Measurements from ENCODE around the gene TMTC2. TPM values are rescaled to one million over a fixed set of nuclear protein-coding genes. Genes with fewer than 3 reads are reported as not detected.

The TMTC2 gene
- total and polyA plus RNA-seq, 2 donors (not counting 3 experiments of a cell fraction or from before 2014, with no cell fraction given) = 4.1 to 7.8 TPM

DNA sequence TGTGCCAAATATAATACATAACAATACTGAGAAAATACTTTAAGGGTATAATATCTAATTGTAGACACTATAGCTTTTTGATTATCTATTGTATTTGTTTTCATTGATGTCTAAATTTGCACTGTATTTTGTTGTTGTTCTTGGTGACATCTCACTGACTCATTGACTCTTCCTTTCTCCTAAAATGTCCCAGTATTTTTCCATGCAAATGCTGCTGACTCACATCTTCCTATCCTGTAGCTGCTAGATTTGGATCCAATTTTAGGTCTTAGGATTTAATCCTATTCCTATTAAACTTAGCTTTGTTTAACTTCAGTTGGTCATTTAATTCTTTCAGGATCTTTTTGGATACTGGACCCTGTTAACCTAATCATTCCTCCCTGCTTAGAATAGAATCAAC lies 148.5 kb downstream of the TMTC2 start:
- dilution Hi-C loops (cut with MboI; ENCODE audit: extremely low pct_ligation_motif_present, low sequenced_read_pairs) (no loop called here), intact Hi-C loops (cut with micrococcal nuclease) (no loop called here)
- Histone ChIP-seq H2AFZ (ENCODE audit: low read depth, low read length) (no peak overlapping the region), H3K79me2 (ENCODE audit: control insufficient read depth, insufficient read depth, low read length) (no peaks in the 10 kb centered on the region), H3K9me1 (replicated peaks; ENCODE audit: control insufficient read depth, extremely low read depth, insufficient read depth, low read length) (no peaks in the 10 kb centered on the region), H4K20me1 (replicated peaks; ENCODE audit: control insufficient read depth, extremely low read depth, insufficient read depth, low read length) (no peaks in the 10 kb centered on the region), H3K27ac (ENCODE audit: insufficient read depth, low read depth, low read length) (peak overlapping the region; percentile 16), H3K4me2 (ENCODE audit: insufficient read depth, low read length) (peak overlapping the region; percentile 59), H3K9ac (replicated peaks; ENCODE audit: extremely low read depth, insufficient read depth, low read length) (no peak overlapping the region), H3K4me3 (replicated peaks in 1 of 3; ENCODE audit: insufficient read depth in 1 of 3, low read depth in 1 of 3, low read length in 3 of 3) (no peak overlapping the region), H3K9me3 (replicated peaks; ENCODE audit: control insufficient read depth, insufficient read depth, low read length) (no peaks in the 10 kb centered on the region), H3K36me3 (ENCODE audit: control insufficient read depth in 2 of 2, extremely low read depth in 1 of 2, insufficient read depth in 2 of 2, low read length in 2 of 2) (no peaks in the 10 kb centered on the region), H3K4me1 (ENCODE audit: control insufficient read depth, extremely low read depth, insufficient read depth, low read length) (peaks cover 25% of the 10 kb centered on the region), H3K27me3 (ENCODE audit: control insufficient read depth in 2 of 2, insufficient read depth in 2 of 2, low read length in 2 of 2) (no peaks in the 10 kb centered on the region)
- DNase-seq (ENCODE audit: low read depth, low spot score) = peak; percentile 76
- FAIRE-seq = no peak
- ChIA-PET CTCF (interaction anchor here (1.6 kb wide), 2 partner anchors 10 to 61 kb away, joined by 5 to 8 read pairs; no protein-coding TSS in a partner anchor), POLR2A (no interaction called here)
- no peak for TF ChIP-seq MYC (IDR thresholded peaks at IDR 0.05; ENCODE audit: low read depth, low read length)
- TF ChIP-seq EZH2 (IDR thresholded peaks at IDR 0.05; ENCODE audit: borderline replicate concordance, low read depth, low read length, severe bottlenecking) = no peak
- TF ChIP-seq FOS (IDR thresholded peaks at IDR 0.05; ENCODE audit: borderline replicate concordance, insufficient read depth, low read length) = peak; percentile 89
- TF ChIP-seq, protein P1, sequence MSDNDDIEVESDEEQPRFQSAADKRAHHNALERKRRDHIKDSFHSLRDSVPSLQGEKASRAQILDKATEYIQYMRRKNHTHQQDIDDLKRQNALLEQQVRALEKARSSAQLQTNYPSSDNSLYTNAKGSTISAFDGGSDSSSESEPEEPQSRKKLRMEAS (IDR thresholded peaks at IDR 0.05; ENCODE audit: insufficient read depth, insufficient read length) = no peak
- peak; percentile 78 for TF ChIP-seq JUN (IDR thresholded peaks at IDR 0.05; ENCODE audit: borderline replicate concordance, insufficient read depth, insufficient read length, low read depth)
- TF ChIP-seq POLR2A (IDR thresholded peaks at IDR 0.05; ENCODE audit: low read depth, low read length) = no peak
- no peak for TF ChIP-seq POLR2AphosphoS5 (IDR thresholded peaks at IDR 0.05; ENCODE audit: insufficient read depth, low read depth, low read length)
- no peak for TF ChIP-seq GATA2 (IDR thresholded peaks at IDR 0.05; ENCODE audit: insufficient read depth, insufficient read length, low read depth, low read length)
- BruUV-seq (replicated peaks) = no TSS peak

DNA sequence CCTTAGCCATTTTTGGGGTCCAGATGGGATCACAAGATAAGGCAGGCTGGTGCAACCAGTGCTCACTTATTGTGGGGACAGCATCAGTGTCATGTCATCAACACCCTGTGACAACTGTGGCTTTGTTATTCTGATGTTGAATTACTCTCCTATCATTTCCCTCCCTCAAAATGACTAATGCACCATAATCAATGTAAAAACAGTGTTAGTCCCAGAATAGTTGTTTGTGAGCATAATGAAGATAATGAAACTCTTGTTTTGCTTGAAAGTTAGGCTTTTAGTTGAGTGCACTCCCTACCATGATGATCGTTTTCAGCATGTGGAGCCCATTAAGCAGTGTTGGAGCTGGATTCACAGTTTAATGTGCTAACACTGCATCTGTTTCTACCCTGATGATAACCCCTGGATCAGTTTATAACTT lies 151.4 kb downstream of the TMTC2 start:
- dilution Hi-C loops (cut with MboI; ENCODE audit: extremely low pct_ligation_motif_present, low sequenced_read_pairs) = no loop called here
- no peak overlapping the region for H3K9ac ChIP-seq (replicated peaks; ENCODE audit: extremely low read depth, insufficient read depth, low read length)

More for the DNA sequence above, 151.4 kb downstream of the TMTC2 start:
- no peaks in the 10 kb centered on the region for H3K79me2 ChIP-seq (ENCODE audit: control insufficient read depth, insufficient read depth, low read length)
- ChIA-PET CTCF (interaction anchor here (1.1 kb wide), 1 partner anchor 152 kb away, joined by 3 read pairs; the partner anchor contains the start of gene TMTC2), POLR2A (no interaction called here)
- H4K20me1 ChIP-seq (replicated peaks; ENCODE audit: control insufficient read depth, extremely low read depth, insufficient read depth, low read length) = no peaks in the 10 kb centered on the region
- TF ChIP-seq, protein P2, sequence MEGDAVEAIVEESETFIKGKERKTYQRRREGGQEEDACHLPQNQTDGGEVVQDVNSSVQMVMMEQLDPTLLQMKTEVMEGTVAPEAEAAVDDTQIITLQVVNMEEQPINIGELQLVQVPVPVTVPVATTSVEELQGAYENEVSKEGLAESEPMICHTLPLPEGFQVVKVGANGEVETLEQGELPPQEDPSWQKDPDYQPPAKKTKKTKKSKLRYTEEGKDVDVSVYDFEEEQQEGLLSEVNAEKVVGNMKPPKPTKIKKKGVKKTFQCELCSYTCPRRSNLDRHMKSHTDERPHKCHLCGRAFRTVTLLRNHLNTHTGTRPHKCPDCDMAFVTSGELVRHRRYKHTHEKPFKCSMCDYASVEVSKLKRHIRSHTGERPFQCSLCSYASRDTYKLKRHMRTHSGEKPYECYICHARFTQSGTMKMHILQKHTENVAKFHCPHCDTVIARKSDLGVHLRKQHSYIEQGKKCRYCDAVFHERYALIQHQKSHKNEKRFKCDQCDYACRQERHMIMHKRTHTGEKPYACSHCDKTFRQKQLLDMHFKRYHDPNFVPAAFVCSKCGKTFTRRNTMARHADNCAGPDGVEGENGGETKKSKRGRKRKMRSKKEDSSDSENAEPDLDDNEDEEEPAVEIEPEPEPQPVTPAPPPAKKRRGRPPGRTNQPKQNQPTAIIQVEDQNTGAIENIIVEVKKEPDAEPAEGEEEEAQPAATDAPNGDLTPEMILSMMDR (IDR thresholded peaks at IDR 0.05; ENCODE audit: extremely low read depth in 1 of 2, insufficient read depth in 1 of 2, low read depth in 1 of 2, low read length in 2 of 2) = no peak
- TF ChIP-seq JUN (IDR thresholded peaks at IDR 0.05; ENCODE audit: borderline replicate concordance, insufficient read depth, insufficient read length, low read depth) (no peak), POLR2A (IDR thresholded peaks at IDR 0.05; ENCODE audit: low read depth, low read length) (no peak), EZH2 (IDR thresholded peaks at IDR 0.05; ENCODE audit: borderline replicate concordance, low read depth, low read length, severe bottlenecking) (no peak), MYC (IDR thresholded peaks at IDR 0.05; ENCODE audit: low read depth, low read length) (no peak), GATA2 (IDR thresholded peaks at IDR 0.05; ENCODE audit: insufficient read depth, insufficient read length, low read depth, low read length) (no peak), FOS (IDR thresholded peaks at IDR 0.05; ENCODE audit: borderline replicate concordance, insufficient read depth, low read length) (no peak), POLR2AphosphoS5 (IDR thresholded peaks at IDR 0.05; ENCODE audit: insufficient read depth, low read depth, low read length) (no peak)
- TF ChIP-seq, protein P1 (IDR thresholded peaks at IDR 0.05; ENCODE audit: insufficient read depth, insufficient read length) = no peak
- no peak for DNase-seq (ENCODE audit: low read depth, low spot score)
- no peaks in the 10 kb centered on the region for H3K36me3 ChIP-seq (ENCODE audit: control insufficient read depth in 2 of 2, extremely low read depth in 1 of 2, insufficient read depth in 2 of 2, low read length in 2 of 2)
- no peak overlapping the region for H3K4me2 ChIP-seq (ENCODE audit: insufficient read depth, low read length)
- no peak overlapping the region for H2AFZ ChIP-seq (ENCODE audit: low read depth, low read length)
- H3K9me3 ChIP-seq (replicated peaks; ENCODE audit: control insufficient read depth, insufficient read depth, low read length) = no peaks in the 10 kb centered on the region
- H3K4me3 ChIP-seq (replicated peaks in 1 of 3; ENCODE audit: insufficient read depth in 1 of 3, low read depth in 1 of 3, low read length in 3 of 3) = no peak overlapping the region
- no peaks in the 10 kb centered on the region for H3K9me1 ChIP-seq (replicated peaks; ENCODE audit: control insufficient read depth, extremely low read depth, insufficient read depth, low read length)
- H3K4me1 ChIP-seq (ENCODE audit: control insufficient read depth, extremely low read depth, insufficient read depth, low read length) = peaks cover 25% of the 10 kb centered on the region
- H3K27ac ChIP-seq (ENCODE audit: insufficient read depth, low read depth, low read length) = no peak overlapping the region
- BruUV-seq (replicated peaks) = no TSS peak
- FAIRE-seq = peak; percentile 33
- no peaks in the 10 kb centered on the region for H3K27me3 ChIP-seq (ENCODE audit: control insufficient read depth in 2 of 2, insufficient read depth in 2 of 2, low read length in 2 of 2)
- intact Hi-C loops (cut with micrococcal nuclease) = loop anchor here (2.0 kb wide), 1 partner anchor 13 kb away; no protein-coding TSS in a partner anchor
